HUDEP-2 (cell line): Measurements from ENCODE around the gene ETFA.
A peak's percentile ranks its signal among the peaks of the same experiment; 100 is the strongest.

Source experiments
- DNase-seq, 76 experiments: peaks; one replicate each; lab custom pipeline; 2025; ENCODE audit not compliant: unreplicated experiment in 76 of 76; lab: John Stamatoyannopoulos, UW

The ETFA gene

DNA sequence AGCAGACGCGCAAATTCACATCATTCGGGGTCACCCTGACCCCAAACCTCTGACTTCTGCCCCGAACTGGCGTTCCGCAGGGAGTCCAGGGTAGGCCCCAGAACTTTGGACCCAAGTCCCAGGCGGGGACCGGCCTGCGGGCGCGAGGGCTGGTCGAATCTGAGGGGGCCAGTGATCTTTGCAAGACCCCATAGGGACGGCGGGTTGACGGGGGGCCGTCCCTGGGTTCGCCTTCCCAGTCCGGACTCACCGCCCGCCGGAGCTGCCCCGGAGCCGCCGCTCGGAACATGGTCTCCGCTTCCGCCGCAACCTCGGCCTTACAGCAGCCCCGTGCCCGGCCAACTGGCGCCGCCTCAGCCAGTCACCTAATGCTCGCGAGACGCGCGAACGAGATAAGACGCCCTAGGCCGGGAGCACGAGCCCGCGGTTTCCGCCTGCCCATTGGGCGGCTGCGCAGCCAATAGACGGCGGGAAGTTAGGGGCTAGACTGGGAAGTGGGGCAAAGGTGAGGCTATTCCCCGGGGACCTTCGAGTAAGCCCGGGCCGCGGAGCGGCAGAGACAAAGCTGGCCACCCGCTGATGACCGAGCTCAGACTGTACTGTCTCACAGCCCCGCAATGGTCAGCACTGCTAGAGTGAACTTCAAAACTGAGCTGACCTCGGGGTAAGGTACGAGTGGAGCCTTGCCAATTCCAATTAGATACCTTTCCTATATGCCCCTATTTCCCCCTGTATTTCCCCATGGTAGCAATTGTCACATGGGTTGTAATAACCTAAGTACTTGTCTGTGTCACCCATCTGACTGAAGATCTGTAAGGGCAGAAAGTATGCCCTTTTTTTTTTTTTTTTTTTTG, at the start of gene ETFA:
Gene ETFA (minus strand): TSS at position 370 of the 854 bp plus-strand sequence. CDS start 81 bp downstream, at position 289.
- DNase-seq: peak in 74 of 76 experiments; percentile 63 to 96 (median 92)

DNA sequence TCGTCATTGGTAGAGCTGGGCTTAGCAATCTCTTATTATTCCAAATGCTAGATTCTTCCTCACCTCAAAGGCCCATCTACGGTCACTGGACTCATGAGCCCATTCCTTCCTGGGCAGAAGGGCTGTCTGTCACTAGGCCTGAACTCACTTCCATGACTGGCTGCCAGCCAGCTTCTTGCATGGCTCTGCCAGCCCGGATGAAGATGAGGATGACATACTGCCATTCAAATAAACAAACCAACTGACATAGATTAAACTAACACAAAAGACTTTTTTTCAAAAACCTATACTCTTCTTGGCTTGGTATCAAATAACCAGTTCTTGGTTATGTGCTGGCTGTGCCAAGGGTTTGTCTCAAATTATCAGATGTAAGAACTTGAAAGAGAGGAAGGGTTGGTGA, 49.1 kb upstream of the ETFA start:
- no peak for DNase-seq

DNA sequence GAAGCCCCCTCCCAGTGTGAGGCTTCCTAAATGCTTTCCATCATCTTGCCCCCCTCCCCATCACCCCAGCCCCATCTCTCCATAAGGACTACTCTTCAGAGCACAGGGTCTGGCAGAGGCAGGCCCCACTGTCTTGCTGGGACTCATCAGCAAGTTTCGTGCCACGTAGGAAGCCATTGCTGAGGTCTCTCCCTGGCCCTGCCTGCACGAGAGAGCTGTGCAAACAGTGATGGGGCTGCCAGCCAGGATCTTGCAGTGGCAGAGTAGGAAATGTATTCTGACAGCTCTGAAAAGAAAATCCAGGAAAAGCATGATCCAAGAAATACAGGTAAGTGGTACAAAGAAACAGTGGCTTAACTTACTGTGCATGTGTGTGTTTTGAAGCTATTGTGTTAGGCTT, 47.9 kb upstream of the ETFA start:
- DNase-seq: no peak

DNA sequence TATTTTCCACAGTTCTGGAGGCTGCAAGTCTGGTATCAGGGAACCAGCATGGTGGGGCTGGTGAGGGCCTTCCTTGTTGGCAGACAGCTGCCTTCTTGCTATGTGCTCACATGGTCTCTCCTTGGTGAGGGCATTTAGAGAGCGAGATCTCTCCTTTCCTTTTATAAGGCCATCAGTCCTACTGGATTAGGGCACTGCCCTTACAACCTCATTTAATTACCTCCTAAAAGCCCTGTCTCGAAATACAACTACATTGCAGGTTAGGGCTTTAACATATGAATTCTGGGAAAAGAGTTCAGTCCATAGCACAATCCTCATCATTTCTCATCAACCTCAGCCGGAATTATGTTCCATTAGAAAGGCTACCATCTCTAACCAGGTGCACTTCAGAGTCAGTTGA, 47.2 kb upstream of the ETFA start:
- DNase-seq: no peak

DNA sequence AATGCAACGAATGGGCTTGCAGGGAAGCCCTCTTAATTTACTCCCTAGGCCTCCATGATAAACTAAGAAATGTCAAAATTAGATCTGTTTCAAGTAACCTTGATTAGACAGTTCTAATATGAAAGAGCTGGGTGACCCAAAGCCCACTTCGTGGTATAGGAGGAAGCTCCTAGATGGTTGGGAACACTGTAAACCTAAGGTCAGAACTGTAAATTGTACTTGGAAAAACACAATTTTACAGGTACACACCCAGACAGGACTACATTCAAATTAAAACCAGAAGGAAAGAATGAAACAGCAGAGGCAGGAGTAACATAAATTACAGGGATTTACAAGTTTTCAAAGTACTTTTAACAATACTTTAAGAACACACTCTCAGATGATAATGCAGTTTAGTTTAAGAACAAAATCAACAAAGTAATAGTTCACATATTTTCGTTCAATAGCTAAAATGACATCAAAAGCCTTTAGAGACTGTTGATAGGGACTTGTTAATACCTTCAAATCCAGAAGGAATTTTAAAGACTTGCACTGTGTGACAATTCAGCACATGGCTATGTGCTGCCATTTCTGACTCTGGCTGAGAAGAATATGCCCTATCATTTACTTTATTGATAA, 43.7 kb upstream of the ETFA start:
- no peak for DNase-seq

DNA sequence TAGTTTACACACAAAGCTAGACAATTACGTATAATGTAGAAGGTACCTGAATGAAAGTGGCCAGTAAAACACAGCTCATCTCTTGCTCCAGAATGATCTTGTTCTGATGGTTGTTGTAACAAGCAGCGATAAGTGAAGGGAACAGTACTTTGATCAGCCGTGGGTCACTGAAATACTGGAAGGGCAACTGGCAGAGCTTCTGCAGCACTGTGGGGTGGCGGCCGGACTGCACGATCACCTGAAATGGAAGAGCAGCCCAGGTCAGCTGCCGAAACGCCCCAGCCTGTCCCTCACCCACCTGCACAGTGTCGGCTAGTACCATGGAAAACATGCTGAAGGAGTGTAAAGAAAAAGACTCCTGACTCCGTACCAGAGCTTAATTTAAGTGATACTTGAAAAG, 42.6 kb upstream of the ETFA start:
- no peak for DNase-seq

DNA sequence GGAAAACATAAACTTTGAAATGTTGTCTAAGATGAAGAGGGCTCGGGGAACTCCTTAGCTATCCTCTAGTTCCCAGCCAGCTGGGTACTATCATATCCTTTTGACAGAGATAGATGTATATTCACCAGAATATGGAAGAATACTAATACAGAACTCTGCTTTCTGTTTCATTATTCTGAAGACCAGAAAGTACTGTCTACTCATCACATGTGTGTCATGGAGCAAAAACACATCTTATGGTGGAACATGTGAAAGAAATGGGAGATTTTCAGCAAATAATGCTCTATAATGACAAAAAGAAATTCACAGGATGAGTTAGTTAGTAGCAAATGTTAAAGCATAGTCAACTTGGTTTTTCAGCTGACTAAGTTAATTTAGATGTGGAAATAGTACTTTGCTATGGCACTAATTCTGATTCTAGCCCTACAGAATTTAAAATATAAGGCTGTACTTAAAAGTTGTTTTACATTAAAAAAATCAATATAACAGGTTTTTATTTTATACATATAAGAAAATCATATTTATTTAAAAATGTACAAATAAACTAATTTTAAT, 41.8 kb upstream of the ETFA start:
- no peak for DNase-seq

DNA sequence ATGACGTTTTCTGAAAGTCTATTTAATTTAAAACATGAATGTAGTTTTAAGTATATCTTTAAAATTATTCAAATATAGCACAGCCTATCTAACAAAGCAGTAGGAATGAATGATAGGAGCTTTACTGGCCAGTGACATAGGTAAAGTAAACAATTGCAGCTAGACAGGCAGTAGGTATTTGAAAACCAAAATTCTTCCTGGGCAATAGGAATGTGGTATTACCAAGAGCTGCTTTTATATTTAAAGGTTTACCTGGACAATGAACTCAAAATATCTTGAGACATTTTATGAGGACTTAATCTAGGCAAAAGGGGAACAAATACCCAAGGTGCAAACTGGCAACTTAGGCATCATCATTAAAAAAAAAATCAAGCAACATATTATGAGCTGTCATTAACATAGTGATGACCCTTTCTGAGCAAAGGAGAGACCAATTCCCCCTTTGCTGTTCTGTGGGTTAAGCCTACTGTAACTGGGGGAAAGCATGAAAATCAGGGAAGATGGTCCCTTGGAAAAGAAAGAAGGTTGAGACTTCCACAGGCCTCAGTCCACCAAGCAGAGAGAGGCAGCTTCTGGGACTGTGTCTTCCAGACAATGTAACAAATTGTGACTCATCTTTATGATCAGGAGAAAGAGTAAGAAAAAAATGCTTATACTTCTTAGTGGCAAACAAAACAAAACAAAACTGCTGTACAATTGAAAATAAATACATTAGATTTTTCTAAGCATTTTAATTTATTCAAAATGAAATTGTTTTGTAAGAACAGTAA, 38.2 kb upstream of the ETFA start:
- no peak for DNase-seq

DNA sequence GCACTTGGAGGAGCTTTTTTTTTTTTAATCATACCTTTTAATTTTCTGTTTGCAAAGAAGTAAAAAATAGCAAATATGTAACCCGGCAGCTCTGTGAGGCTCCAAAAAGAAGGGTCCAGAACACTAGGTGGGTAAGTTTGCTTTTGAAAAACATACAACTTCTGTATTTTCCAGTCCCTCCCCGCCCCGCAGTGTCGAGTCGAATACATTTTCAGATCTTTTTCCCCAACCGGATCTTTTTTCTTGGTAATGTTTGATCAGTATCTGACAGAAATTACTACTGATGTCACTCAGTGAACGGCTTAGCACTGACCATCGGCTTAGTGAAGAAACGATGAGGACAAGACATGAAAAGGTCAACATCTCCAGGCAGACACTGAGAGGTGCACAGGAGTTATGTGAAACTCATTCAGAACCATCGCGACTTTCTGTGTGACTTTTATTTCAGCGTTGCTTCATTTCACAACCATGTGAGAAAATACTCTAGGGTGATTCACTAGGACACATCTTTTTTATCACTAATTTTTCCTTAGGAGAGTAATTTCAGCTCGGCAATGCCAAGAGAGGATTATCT, 36.3 kb upstream of the ETFA start:
- no peak for DNase-seq

DNA sequence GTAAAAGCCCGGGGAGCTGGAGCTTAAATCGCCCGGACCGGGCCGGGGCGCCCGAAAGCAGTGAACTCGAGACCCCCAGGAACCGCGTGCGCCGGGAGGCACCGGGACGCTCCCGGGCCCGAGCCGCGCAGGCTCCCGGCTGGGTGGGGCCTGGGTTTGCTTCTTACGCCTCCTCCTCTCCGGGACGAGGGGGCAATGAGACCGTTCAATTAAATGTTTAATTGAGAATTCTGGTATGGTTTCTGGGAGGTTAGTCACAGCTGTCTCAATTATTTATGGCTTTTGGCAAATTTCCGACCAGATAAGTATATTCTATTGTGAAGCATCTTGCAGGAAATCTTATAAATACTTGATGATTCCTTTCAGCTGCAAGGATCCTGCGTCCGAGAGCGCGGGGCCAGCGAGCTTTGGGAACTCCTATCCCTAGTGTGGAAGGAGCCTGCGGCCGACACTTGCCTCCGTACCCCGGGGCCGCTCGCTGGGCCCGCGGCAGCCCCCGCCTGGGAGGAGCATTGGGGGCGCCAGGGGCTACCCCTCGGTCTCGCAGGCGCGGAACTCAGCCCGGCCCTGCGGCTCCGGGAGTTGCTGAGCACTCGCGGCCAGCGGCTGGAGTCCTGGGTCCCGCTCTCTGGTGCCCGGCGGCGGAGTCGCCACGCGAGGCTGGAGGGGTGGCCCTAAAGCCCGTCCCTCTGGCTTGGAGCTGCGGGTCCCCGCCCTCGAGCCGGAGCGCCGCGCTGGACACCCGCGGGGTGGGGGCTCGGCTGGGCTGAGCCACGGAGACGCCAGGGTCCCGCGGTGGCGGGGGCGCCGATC, 35.6 kb upstream of the ETFA start:
- DNase-seq: no peak

DNA sequence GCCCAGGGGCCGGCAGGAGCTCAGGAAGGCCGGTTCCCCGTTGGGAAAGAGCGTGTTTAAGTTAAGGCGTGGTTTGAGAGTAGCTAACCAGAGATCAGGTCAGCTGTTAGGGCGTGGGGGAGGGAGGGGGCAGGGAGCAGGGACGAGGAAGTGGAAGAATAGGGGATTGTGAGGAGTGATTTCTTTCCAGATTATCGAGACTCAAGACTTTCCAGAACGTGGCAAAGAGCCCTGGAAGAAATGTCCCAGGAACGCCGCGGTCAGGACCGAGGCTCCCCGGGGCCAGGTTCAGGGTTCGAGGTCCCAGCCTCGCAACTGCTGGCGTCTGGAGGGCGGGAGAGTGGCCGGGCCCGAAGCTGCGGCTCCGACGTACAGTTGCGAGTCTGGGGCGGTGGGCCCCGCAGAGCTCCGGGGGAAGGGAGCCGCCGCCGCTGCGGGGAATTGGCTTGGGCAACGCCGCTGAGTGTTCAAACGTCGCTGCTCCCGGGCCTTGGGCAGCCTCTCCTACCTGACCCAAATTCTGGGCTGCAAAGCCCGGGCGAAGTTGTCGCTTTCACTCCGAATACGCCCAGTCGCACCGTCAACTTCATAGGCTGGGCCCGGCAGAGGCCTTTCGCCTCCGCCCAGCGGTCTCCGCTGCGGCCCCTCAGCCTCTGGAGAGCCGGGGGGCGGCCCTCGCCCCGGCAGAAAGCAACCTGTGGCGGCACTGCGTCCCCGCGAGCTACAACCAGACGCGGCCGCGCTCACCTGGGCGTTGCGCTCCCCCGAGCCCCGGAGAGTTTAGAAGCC, 34.8 kb upstream of the ETFA start:
- DNase-seq: no peak

DNA sequence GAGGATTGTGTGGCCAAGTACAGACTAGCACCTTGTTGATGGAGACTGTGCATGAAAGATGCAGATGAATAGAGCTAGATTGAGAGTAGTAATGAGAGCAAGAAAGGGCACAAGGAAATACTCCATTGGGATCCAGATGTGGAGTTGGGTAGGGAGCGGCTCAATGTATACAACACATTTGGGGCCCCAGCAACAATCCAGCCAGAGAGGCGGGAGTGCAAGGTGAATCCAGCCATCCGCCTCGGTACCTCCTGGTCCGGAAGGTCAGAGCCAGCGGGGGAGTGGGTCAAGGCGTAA, 34.3 kb upstream of the ETFA start:
- DNase-seq: no peak

DNA sequence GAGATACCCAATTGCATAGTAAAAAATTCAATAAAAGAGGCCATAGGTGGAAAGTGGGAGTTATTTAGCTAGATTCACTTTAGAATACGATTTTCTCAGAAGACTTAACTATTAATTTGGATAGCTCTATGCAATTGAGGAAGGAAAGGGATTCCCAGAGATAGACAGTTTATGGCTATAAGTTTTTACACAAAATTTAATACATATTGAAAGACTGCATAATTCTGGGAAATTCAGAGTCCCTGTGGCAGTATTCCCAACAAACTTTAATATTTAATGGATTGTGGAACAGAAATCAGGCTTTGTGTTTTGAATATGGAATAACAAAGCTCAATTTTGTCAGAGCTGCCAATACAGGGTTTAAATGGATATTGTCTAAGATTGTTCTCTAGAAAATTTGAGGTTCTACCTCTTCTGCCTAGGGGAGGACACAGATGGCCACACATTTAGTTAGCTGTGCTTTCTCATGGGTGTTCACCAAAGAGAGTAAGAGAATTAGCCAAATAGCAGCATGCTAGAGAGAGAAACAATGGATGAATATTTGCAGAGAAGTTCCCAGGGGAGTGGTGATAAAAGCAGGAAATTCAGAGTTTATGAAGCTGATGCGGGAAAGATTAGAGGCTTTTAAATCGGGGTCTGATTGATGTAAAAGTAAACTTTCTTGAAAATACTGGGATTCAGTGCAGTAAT, 33.8 kb upstream of the ETFA start:
- no peak for DNase-seq

DNA sequence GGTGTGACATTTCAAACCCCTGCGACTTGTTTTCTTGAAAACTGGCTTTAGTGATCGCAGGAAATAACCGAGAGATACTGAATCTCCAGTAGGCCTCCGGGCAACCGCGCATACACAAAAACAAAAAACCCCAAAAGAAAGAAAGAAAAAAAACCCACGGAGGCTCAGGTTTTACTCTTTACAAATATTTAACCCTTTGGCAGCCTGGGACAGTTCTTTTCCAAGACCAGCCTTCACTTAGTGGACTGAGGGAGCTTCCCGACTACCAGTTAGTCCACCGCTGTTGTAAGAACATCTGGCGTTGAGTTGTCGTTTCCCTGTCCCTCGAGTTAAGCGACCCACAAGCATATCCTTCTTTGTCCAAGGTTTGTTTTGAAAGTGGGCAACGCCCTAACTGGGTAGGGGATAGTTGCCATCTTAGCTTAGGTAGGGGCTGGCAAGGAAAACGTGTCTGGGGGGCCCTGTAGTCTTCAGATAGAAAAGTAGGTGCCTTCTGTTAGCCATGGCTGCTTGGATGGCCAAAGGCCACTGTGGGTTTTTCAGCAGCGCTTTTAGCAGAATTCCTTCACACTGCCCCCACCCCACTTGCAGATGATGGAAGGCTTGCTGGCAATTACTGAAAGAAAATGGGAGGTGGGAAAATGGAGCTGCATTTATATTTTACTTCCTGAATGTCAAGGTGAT, 32.2 kb upstream of the ETFA start:
- DNase-seq: no peak

DNA sequence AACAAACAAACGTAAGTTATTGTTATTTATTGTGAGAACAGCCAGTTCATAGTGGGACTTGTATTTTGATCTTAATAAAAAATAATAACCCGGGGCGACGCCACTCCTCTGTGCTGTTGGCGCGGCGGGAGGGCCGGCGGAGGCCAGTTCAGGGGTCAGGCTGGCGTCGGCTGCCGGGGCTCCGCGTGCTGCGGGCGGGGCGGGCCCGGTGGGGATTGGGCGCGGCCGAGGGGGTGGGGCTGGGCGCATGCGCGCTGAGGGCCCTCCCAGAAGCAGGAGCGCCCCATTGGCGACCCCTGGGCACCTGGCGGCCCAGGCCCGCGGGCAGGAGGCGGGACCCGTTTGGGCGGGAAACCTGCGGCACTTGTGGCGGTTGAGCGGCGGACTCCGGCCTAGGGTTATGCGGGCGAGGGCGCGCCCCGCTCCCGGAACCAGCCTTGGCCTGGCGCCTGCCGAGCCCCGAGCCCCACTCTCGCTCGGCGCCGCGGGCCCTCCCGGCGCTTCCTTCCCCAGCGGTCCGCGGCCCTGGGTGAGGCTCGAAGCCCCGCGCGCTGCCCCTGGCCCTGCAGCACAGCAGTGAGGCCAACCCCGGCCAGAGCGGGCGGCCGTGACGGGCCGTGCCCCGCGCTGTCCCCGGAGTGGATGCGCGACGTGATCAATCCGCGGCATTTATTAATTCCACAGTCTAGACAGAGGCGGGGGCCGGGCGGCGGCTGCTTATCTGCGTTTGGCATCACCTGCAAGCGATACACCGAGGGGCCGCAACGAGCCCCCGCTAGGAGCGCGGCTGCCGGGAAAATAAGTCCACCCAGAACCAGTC, 31.3 kb upstream of the ETFA start:
- peak in 7 of 76 experiments; percentile 6 to 33 (median 20) for DNase-seq

DNA sequence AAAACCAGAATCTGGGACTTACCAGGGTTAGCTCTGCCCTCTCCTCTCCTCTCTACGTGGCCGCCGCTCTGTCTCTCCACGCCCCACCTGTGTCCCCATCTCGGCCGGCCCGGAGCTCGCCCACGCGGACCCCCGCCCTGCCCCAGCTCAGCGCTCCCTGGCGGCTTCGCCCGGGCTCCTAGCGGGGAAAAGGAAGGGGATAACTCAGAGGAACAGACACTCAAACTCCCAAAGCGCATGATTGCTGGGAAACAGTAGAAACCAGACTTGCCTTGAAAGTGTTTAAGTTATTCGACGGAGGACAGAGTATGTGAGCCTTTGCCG, 30.8 kb upstream of the ETFA start:
- DNase-seq: no peak

DNA sequence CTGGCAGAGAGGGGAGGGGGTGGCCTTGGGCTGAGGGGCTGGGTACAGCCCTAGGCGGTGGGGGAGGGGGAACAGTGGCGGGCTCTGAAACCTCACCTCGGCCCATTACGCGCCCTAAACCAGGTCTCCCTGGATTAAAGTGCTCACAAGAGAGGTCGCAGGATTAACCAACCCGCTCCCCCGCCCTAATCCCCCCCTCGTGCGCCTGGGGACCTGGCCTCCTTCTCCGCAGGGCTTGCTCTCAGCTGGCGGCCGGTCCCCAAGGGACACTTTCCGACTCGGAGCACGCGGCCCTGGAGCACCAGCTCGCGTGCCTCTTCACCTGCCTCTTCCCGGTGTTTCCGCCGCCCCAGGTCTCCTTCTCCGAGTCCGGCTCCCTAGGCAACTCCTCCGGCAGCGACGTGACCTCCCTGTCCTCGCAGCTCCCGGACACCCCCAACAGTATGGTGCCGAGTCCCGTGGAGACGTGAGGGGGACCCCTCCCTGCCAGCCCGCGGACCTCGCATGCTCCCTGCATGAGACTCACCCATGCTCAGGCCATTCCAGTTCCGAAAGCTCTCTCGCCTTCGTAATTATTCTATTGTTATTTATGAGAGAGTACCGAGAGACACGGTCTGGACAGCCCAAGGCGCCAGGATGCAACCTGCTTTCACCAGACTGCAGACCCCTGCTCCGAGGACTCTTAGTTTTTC, 30.2 kb upstream of the ETFA start:
- DNase-seq: no peak
